ENCODE measurements around the gene SPAG7.

DNA sequence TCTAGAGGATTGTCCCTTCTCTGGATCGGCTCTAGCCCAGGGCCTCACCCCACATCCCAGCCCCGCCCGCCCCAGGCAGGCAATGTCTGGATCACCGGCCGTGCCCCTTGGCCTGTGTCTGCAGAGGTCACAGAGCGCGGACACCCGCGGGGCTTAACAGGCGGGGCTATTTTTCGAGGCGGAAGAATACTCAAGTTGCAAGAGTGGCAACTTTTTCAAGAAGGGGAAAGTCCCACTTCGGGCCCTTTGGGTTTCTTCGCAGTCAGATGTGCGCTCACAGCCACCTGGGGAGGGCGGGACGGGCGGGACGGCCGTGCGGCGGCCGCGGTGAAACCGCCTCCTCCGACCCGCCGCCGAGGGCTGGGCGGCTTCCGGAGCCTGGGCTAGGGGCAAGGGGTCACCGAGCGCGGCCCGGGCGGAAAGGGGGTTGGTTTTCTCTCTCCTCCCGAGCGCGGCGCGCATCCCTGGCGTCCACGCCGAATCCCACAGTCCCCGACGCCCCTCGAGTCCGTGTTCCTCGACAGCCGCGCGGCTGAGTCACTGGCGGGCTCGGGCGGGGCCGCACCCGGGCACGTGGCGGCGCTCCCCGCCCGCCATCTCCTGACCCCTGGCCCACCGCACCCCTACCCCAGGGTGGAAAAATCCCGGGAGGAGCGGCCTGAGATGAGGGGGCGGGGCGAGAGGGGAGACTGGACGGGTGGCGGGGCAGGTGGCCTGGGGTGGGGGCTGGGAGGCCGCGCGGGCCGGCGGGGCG lies 18.1 kb downstream of the SPAG7 start:
- TF ChIP-seq, protein P1, sequence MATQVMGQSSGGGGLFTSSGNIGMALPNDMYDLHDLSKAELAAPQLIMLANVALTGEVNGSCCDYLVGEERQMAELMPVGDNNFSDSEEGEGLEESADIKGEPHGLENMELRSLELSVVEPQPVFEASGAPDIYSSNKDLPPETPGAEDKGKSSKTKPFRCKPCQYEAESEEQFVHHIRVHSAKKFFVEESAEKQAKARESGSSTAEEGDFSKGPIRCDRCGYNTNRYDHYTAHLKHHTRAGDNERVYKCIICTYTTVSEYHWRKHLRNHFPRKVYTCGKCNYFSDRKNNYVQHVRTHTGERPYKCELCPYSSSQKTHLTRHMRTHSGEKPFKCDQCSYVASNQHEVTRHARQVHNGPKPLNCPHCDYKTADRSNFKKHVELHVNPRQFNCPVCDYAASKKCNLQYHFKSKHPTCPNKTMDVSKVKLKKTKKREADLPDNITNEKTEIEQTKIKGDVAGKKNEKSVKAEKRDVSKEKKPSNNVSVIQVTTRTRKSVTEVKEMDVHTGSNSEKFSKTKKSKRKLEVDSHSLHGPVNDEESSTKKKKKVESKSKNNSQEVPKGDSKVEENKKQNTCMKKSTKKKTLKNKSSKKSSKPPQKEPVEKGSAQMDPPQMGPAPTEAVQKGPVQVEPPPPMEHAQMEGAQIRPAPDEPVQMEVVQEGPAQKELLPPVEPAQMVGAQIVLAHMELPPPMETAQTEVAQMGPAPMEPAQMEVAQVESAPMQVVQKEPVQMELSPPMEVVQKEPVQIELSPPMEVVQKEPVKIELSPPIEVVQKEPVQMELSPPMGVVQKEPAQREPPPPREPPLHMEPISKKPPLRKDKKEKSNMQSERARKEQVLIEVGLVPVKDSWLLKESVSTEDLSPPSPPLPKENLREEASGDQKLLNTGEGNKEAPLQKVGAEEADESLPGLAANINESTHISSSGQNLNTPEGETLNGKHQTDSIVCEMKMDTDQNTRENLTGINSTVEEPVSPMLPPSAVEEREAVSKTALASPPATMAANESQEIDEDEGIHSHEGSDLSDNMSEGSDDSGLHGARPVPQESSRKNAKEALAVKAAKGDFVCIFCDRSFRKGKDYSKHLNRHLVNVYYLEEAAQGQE (IDR thresholded peaks at IDR 0.05; ENCODE audit: insufficient read depth in 1 of 2, low read depth in 2 of 2, low read length in 1 of 2) = no peak
- TF ChIP-seq, protein P2, sequence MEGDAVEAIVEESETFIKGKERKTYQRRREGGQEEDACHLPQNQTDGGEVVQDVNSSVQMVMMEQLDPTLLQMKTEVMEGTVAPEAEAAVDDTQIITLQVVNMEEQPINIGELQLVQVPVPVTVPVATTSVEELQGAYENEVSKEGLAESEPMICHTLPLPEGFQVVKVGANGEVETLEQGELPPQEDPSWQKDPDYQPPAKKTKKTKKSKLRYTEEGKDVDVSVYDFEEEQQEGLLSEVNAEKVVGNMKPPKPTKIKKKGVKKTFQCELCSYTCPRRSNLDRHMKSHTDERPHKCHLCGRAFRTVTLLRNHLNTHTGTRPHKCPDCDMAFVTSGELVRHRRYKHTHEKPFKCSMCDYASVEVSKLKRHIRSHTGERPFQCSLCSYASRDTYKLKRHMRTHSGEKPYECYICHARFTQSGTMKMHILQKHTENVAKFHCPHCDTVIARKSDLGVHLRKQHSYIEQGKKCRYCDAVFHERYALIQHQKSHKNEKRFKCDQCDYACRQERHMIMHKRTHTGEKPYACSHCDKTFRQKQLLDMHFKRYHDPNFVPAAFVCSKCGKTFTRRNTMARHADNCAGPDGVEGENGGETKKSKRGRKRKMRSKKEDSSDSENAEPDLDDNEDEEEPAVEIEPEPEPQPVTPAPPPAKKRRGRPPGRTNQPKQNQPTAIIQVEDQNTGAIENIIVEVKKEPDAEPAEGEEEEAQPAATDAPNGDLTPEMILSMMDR (IDR thresholded peaks at IDR 0.05) = no peak
- TF ChIP-seq SIN3A (IDR thresholded peaks at IDR 0.05; ENCODE audit: borderline replicate concordance, insufficient read depth, low read depth, low read length) (no peak), POLR2AphosphoS5 (IDR thresholded peaks at IDR 0.05; ENCODE audit: low read depth, low read length) (peak; percentile 50; the same call in 1 of the 2 replicates)

Data from Panc1 (cell line).